Measurements from ENCODE around the gene HLA-DMA. TPM values are rescaled to one million over a fixed set of nuclear protein-coding genes. Genes with fewer than 3 reads are reported as not detected.
A peak's percentile ranks its signal among the peaks of the same experiment; 100 is the strongest.

HLA-DMA gene
- total and polyA plus RNA-seq, 2 of the 13 experiments (the other 11 are each of a cell fraction or from before 2014, with no cell fraction given), result 0.70 to 0.71 TPM

GRCh38 chr6:33000055-33000454, 47.2 kb upstream of the HLA-DMA start:
- intact Hi-C loops (cut with micrococcal nuclease; ENCODE audit: unreplicated experiment) (no loop called here), in situ Hi-C loops (cut with HindIII; ENCODE audit: extremely low pct_ligation_motif_present, low pct_unique_long_range_greater_than_20kb) (no loop called here)
- Histone ChIP-seq H2AFZ (ENCODE audit: low read length) (no peak overlapping the region), H3K4me2 (ENCODE audit: low read depth, low read length) (no peak overlapping the region), H3K27ac (ENCODE audit: extremely low read length, insufficient read depth, low read length) (no peak overlapping the region), H4K20me1 (ENCODE audit: insufficient read depth, low read length) (no peaks in the 10 kb centered on the region), H3K4me3 (replicated peaks in 1 of 3; ENCODE audit: insufficient read depth in 1 of 3, low read depth in 2 of 3, low read length in 3 of 3) (no peak overlapping the region), H3K36me3 (replicated peaks in 1 of 2; ENCODE audit: control insufficient read depth in 1 of 2, insufficient read depth in 2 of 2, low read length in 2 of 2) (no peaks in the 10 kb centered on the region), H3K4me1 (ENCODE audit: insufficient read depth, low read length) (no peaks in the 10 kb centered on the region), H3K79me2 (ENCODE audit: insufficient read depth, low read length) (no peaks in the 10 kb centered on the region), H3K9ac (ENCODE audit: insufficient read depth, low read depth, low read length) (no peak overlapping the region), H3K9me3 (ENCODE audit: low read length) (no peaks in the 10 kb centered on the region), H3K27me3 (ENCODE audit: control insufficient read depth in 1 of 2, insufficient read depth in 2 of 2, low read length in 2 of 2) (peaks cover 0 to 36% of the 10 kb centered on the region in 2 experiments; a peak in 3 of 5 replicates)
- DNase-seq (ENCODE audit: low spot score) (peak; percentile 33), FAIRE-seq (peak; percentile 39), ATAC-seq (peak; percentile 71)
- ChIA-PET CTCF (ENCODE audit: low intra/inter-chr PET ratio, low total read pairs) (no interaction called here), POLR2A (no interaction called here)
- TF ChIP-seq FOXM1 (CRISPR knock-in tag; IDR thresholded peaks at IDR 0.05) (no peak), CTCF (CRISPR knock-in tag; IDR thresholded peaks at IDR 0.05) (peak; percentile 55), STAG1 (CRISPR knock-in tag; IDR thresholded peaks at IDR 0.05) (peak; percentile 64), PHB2 (IDR thresholded peaks at IDR 0.05; ENCODE audit: partially characterized antibody) (no peak), ZBTB49 (CRISPR knock-in tag; IDR thresholded peaks at IDR 0.05; ENCODE audit: borderline replicate concordance) (no peak)
- WGBS (ENCODE audit: low lambda C conversion rate), result 23% methylated on average over 8 of the region's 8 CpGs
- BruUV-seq (replicated peaks), result no TSS peak
